HG02840 (cell line): ENCODE measurements around the gene CDKN2A.
"Not testable (repeated sequence)": the region's sequence is repeated elsewhere in the genome, so short reads cannot be mapped to it uniquely, and the experiment has no call there.

Source experiments
- ATAC-seq: cut with Tn5 transposase; IDR thresholded peaks from one replicate; pipeline ENCODE4 v1.9.1; 2021; ENCODE audit warnings: mild to moderate bottlenecking, moderate library complexity, moderate number of reproducible peaks; ENCODE audit not compliant: unreplicated experiment, low FRiP score

The CDKN2A gene

GRCh38 chr9:21959268-21959667, 34.9 kb downstream of the CDKN2A start:
- not testable (repeated sequence) for ATAC-seq

GRCh38 chr9:21958833-21959232, 35.4 kb downstream of the CDKN2A start:
- ATAC-seq, result no peak

- no peak for ATAC-seq
Measured at GRCh38 chr9:21945606-21946005, 48.6 kb downstream of the CDKN2A start.

- no peak for ATAC-seq
Measured at GRCh38 chr9:21943464-21943863, 50.7 kb downstream of the CDKN2A start.

GRCh38 chr9:21941337-21941995, 52.7 kb downstream of the CDKN2A start:
- ATAC-seq, result no peak

GRCh38 chr9:21936161-21936560, 58.0 kb downstream of the CDKN2A start:
- no peak for ATAC-seq

GRCh38 chr9:21935631-21936030, 58.6 kb downstream of the CDKN2A start:
- no peak for ATAC-seq

GRCh38 chr9:21933865-21934264, 60.3 kb downstream of the CDKN2A start:
- ATAC-seq, result no peak

GRCh38 chr9:21933281-21933680, 60.9 kb downstream of the CDKN2A start:
- no peak for ATAC-seq

- ATAC-seq, result no peak
Measured at GRCh38 chr9:21931428-21931827, 62.8 kb downstream of the CDKN2A start.

- ATAC-seq, result no peak
Measured at GRCh38 chr9:21927752-21928151, 66.4 kb downstream of the CDKN2A start.

- no peak for ATAC-seq
Measured at GRCh38 chr9:21923694-21924093, 70.5 kb downstream of the CDKN2A start.

- ATAC-seq, result no peak
Measured at GRCh38 chr9:21919377-21920362, 74.5 kb downstream of the CDKN2A start.
